Measurements from ENCODE around the gene TCF25.

DNA sequence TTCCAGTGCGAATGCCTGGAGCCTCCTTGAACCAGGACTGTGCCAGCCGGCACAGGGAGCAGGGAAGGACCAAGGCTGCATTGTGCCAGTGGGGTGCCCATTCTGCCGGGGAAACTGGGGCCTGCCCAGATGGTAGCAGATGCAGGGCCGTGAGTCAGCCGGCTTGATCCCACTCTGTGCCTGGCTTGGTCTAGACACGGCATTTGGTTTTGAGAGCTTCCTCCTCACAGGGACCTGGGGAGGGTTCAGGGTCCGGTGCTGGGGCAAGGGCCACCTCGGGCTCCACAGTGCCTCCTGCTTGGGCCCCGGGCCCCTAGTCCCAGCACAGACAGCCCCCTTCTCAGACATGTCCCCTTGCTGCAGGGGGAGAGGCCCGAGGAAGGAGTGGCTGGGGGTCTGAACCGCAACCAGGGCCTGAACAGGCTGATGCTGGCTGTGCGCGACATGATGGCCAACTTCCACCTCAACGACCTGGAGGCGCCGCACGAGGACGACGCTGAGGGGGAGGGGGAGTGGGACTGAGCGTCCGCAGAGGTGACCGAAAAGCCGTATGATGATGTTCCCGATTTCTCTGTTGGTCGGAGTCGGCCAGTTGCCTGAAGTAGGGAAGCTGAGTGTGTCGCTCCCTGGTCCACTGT, 37.4 kb downstream of the TCF25 start:
- TF ChIP-seq, protein P1, sequence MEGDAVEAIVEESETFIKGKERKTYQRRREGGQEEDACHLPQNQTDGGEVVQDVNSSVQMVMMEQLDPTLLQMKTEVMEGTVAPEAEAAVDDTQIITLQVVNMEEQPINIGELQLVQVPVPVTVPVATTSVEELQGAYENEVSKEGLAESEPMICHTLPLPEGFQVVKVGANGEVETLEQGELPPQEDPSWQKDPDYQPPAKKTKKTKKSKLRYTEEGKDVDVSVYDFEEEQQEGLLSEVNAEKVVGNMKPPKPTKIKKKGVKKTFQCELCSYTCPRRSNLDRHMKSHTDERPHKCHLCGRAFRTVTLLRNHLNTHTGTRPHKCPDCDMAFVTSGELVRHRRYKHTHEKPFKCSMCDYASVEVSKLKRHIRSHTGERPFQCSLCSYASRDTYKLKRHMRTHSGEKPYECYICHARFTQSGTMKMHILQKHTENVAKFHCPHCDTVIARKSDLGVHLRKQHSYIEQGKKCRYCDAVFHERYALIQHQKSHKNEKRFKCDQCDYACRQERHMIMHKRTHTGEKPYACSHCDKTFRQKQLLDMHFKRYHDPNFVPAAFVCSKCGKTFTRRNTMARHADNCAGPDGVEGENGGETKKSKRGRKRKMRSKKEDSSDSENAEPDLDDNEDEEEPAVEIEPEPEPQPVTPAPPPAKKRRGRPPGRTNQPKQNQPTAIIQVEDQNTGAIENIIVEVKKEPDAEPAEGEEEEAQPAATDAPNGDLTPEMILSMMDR (IDR thresholded peaks at IDR 0.05) = no peak
- no peak for TF ChIP-seq POLR2A (IDR thresholded peaks at IDR 0.05)

Data from uterus (tissue), 2 donors.